CD4-positive, alpha-beta T cell (primary cell): ENCODE results near the gene FAM163B. TPM values are rescaled to one million over a fixed set of nuclear protein-coding genes. Genes with fewer than 3 reads are reported as not detected.
"Not testable (repeated sequence)": the region's sequence is repeated elsewhere in the genome, so short reads cannot be mapped to it uniquely, and the experiment has no call there.

Experiments
- ATAC-seq: fragments of 200-7000 bp; cut with Tn5 transposase; one replicate; pipeline ENCODE4 v1.10.0; 2022; ENCODE audit warnings: mild to moderate bottlenecking; ENCODE audit not compliant: poor library complexity
- CTCF ChIA-PET: fragments of 350-600 bp; sonication (Branson Sonifier 250); formaldehyde crosslinking; loops from one replicate; lab custom pipeline; 2021; ENCODE audit warnings: antibody characterized with exemption, inconsistent platforms; lab: Charles Lee
- POLR2A ChIA-PET: fragments of 350-600 bp; sonication (Branson Sonifier 250); formaldehyde crosslinking; loops from one replicate; lab custom pipeline; 2021; ENCODE audit warnings: antibody characterized with exemption, inconsistent platforms; lab: Charles Lee
- DNase-seq, 14 experiments: peaks; one replicate each; pipeline ENCODE4 v3.0.0-alpha.2; 2013 to 2020; ENCODE audit warnings: mixed read lengths in 2 of 14
- H3K27ac ChIP-seq, 2 donors: one replicate each; pipeline versions ENCODE4 v1.5.1 to v1.7.0; 2013; ENCODE audit warnings: low read length in 2 of 2, low read depth in 1 of 2, mild to moderate bottlenecking in 1 of 2
- H3K27me3 ChIP-seq, 2 experiments: 1 replicate in 1 of 2; 2 replicates in 1 of 2; pipeline versions ENCODE4 v1.6.1 to v1.7.0; 2013; ENCODE audit warnings: low read length in 2 of 2, control low read depth in 1 of 2, mild to moderate bottlenecking in 1 of 2, moderate library complexity in 1 of 2; ENCODE audit not compliant: insufficient read depth in 2 of 2, control insufficient read depth in 1 of 2
- H3K36me3 ChIP-seq: one replicate; pipeline ENCODE4 v1.6.1; 2013; ENCODE audit warnings: low read length, control low read depth; ENCODE audit not compliant: insufficient read depth
- H3K4me1 ChIP-seq: one replicate; pipeline ENCODE4 v1.6.1; 2013; ENCODE audit warnings: low read length, control low read depth; ENCODE audit not compliant: insufficient read depth
- H3K4me3 ChIP-seq: one replicate; pipeline ENCODE4 v1.5.1; 2013; ENCODE audit warnings: mild to moderate bottlenecking, low read length, moderate library complexity
- H3K9me3 ChIP-seq, 2 experiments: 1 replicate in 1 of 2; 2 replicates in 1 of 2; pipeline versions ENCODE4 v1.6.1 to v1.7.0; 2013; ENCODE audit warnings: low read length in 2 of 2, mild to moderate bottlenecking in 2 of 2, control low read depth in 1 of 2, moderate library complexity in 1 of 2; ENCODE audit not compliant: control insufficient read depth in 1 of 2, insufficient read depth in 1 of 2
- H3K27ac Mint-ChIP-seq: one replicate; pipeline ENCODE4 v1.8.0; 2020; ENCODE audit warnings: mixed read lengths
- H3K27me3 Mint-ChIP-seq: one replicate; pipeline ENCODE4 v1.8.0; 2021; ENCODE audit warnings: mixed read lengths
- H3K36me3 Mint-ChIP-seq: one replicate; pipeline ENCODE4 v1.8.0; 2021; ENCODE audit warnings: low read depth, mixed read lengths
- H3K4me1 Mint-ChIP-seq: one replicate; pipeline ENCODE4 v1.8.0; 2021; ENCODE audit warnings: low read depth, mixed read lengths
- H3K4me3 Mint-ChIP-seq: one replicate; pipeline ENCODE4 v1.8.0; 2020; ENCODE audit warnings: mild to moderate bottlenecking, mixed read lengths
- H3K9me3 Mint-ChIP-seq: one replicate; pipeline ENCODE4 v1.8.0; 2020; ENCODE audit warnings: mixed read lengths
- CTCF ChIP-seq: fragments of 200-600 bp; IDR thresholded peaks from one replicate; pipeline ENCODE4 v1.8.0; 2022; ENCODE audit warnings: antibody characterized with exemption, mild to moderate bottlenecking
- intact Hi-C, 2 experiments: fragments of 100-400 bp; cut with DNase I in 1 of 2; cut with micrococcal nuclease in 1 of 2; formaldehyde crosslinking; loops; one replicate each; pipeline versions ENCODE4 v1.15.1 to v1.9.0; 2023 to 2025; cut with DNase I, micrococcal nuclease
- total RNA-seq, 174 experiments: library from RNA in 2 of 174; stranded (reverse) in 2 of 174; gene quantifications; one replicate each; pipeline ENCODE4 v1.2.3 and lab custom pipeline; 2021 to 2026

The FAM163B gene
- total RNA-seq, 2 experiments from 2014 or later, result not detected

DNA sequence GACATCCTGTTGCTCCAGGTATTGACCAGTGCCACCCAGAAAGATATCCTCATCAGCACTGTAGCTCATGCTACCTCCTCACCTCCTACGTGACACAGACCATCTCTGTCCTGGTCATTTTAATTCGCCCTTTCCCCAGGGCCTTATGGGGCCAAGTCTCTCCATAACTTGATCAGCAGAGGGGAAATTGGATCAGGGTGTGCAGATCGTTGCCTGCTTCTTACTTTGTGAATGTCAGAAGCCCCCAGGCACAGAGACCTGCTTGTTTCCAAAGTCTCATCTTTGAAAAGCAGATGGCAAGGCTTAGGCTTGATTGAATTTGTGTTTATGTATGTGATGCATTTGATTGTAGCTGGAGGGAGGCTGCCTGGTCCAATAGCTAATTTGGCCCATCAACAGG, 18.2 kb upstream of the FAM163B start:
- Histone ChIP-seq H3K27me3 (no peaks in the 10 kb centered on the region), H3K4me1 (peaks cover 5% of the 10 kb centered on the region), H3K36me3 (no peaks in the 10 kb centered on the region), H3K27ac (no peak overlapping the region), H3K4me3 (no peak overlapping the region), H3K9me3 (peaks cover 6 to 8% of the 10 kb centered on the region in 2 experiments)
- CTCF ChIA-PET, result no interaction called here
- H3K9me3 Mint-ChIP-seq, result peaks cover 10% of the 10 kb centered on the region
- H3K4me3 Mint-ChIP-seq, result no peak overlapping the region
- H3K36me3 Mint-ChIP-seq, result no peaks in the 10 kb centered on the region
- intact Hi-C loops, result no loop called here
- ATAC-seq (no peak), DNase-seq (no peak)
- H3K4me1 Mint-ChIP-seq, result peaks cover 12% of the 10 kb centered on the region
- no peaks in the 10 kb centered on the region for H3K27me3 Mint-ChIP-seq
- no peak overlapping the region for H3K27ac Mint-ChIP-seq
- TF ChIP-seq CTCF, result no peak
- POLR2A ChIA-PET, result no interaction called here

- H3K27me3 Mint-ChIP-seq, H3K9me3 ChIP-seq, H3K36me3 Mint-ChIP-seq, H3K27ac Mint-ChIP-seq, ATAC-seq, H3K27me3 ChIP-seq, intact Hi-C loops, CTCF ChIA-PET, H3K27ac ChIP-seq, POLR2A ChIA-PET, H3K4me3 Mint-ChIP-seq, DNase-seq, H3K4me3 ChIP-seq, H3K36me3 ChIP-seq: not testable (repeated sequence)
- peaks cover 10% of the 10 kb centered on the region for H3K9me3 Mint-ChIP-seq
- peaks cover 16% of the 10 kb centered on the region for H3K4me1 ChIP-seq
- H3K4me1 Mint-ChIP-seq, result peaks cover 25% of the 10 kb centered on the region
These were observed 16.8 kb upstream of the FAM163B start for GRCh38 chr9:133626008-133626407.

GRCh38 chr9:133622555-133622954, 13.4 kb upstream of the FAM163B start:
- Histone ChIP-seq H3K4me3 (no peak overlapping the region), H3K4me1 (peaks cover 32% of the 10 kb centered on the region), H3K36me3 (no peaks in the 10 kb centered on the region), H3K9me3 (peaks cover 6 to 8% of the 10 kb centered on the region in 2 experiments), H3K27ac (no peak overlapping the region), H3K27me3 (no peaks in the 10 kb centered on the region)
- Mint-ChIP-seq H3K27me3 (no peaks in the 10 kb centered on the region), H3K4me3 (no peak overlapping the region), H3K9me3 (peaks cover 10% of the 10 kb centered on the region), H3K36me3 (no peaks in the 10 kb centered on the region), H3K27ac (no peak overlapping the region), H3K4me1 (peaks cover 56% of the 10 kb centered on the region)
- intact Hi-C loops, result no loop called here
- TF ChIP-seq CTCF, result no peak
- ChIA-PET CTCF (no interaction called here), POLR2A (no interaction called here)
- DNase-seq (no peak), ATAC-seq (no peak)

DNA sequence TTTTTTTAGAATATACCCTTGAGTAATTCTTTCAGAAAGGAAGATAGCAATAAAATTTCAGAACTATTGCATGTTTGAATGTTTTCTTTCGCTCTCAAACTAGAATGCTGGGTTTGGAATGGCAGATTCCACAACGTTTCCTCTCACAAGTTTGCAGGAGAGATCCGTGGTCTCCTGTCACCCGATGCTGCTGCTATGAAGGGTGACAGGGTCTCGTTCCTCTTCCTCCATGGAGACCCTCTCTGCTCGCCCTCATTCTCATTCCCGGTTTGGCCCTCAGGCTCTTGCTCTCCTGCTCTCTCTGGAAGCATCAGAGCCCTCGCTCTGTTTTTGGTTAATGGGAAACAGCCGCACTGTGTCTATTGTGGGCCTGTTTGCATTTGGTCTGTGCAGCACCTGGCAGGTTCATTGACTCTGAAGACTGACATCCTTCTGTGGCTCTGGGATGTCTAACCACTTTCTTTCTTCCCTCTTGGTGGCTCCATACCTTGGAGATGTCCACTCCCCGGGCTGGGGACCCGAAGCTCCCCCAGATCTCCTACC, 12.6 kb upstream of the FAM163B start:
- no peaks in the 10 kb centered on the region for H3K36me3 ChIP-seq
- no peak overlapping the region for H3K4me3 Mint-ChIP-seq

More for the DNA sequence above, 12.6 kb upstream of the FAM163B start:
- no peaks in the 10 kb centered on the region for H3K27me3 ChIP-seq
- no peak for TF ChIP-seq CTCF
- ChIA-PET CTCF (no interaction called here), POLR2A (no interaction called here)
- Mint-ChIP-seq H3K27ac (no peak overlapping the region), H3K36me3 (no peaks in the 10 kb centered on the region), H3K9me3 (peaks cover 7% of the 10 kb centered on the region), H3K4me1 (peaks cover 56% of the 10 kb centered on the region), H3K27me3 (no peaks in the 10 kb centered on the region)
- peaks cover 6 to 8% of the 10 kb centered on the region in 2 experiments for H3K9me3 ChIP-seq
- ATAC-seq, result no peak
- H3K4me3 ChIP-seq, result no peak overlapping the region
- no peak for DNase-seq
- peaks cover 32% of the 10 kb centered on the region for H3K4me1 ChIP-seq
- H3K27ac ChIP-seq, result no peak overlapping the region
- intact Hi-C loops, result no loop called here
